Breast epithelium (tissue), 4 donors: Measurements from ENCODE around the gene TSPAN11. TPM values are rescaled to one million over a fixed set of nuclear protein-coding genes. Genes with fewer than 3 reads are reported as not detected.
"Not testable (repeated sequence)": the region's sequence is repeated elsewhere in the genome, so short reads cannot be mapped to it uniquely, and the experiment has no call there.

Experiments used
- DNase-seq, 2 donors: peaks; one replicate each; pipeline ENCODE4 v3.0.0-alpha.2; 2019; ENCODE audit warnings: low spot score in 2 of 2
- H3K27ac ChIP-seq, 2 donors: fragments of 200-600 bp; sonication (generic) in 1 of 2; one replicate each; pipeline ENCODE4 v1.5.1; 2016 to 2019; ENCODE audit warnings: mild to moderate bottlenecking in 1 of 2
- H3K27me3 ChIP-seq, 2 donors: fragments of 200-600 bp; sonication (generic) in 1 of 2; one replicate each; pipeline versions ENCODE4 v1.5.1 to v1.6.0; 2017 to 2019; ENCODE audit warnings: control low read depth in 1 of 2, mild to moderate bottlenecking in 1 of 2
- H3K36me3 ChIP-seq: fragments of 200-600 bp; one replicate; pipeline ENCODE4 v1.5.1; 2019
- H3K4me1 ChIP-seq, 2 donors: fragments of 200-600 bp; sonication (generic); one replicate each; pipeline ENCODE4 v1.5.1; 2016 to 2019; ENCODE audit warnings: control low read depth in 1 of 2
- H3K4me3 ChIP-seq, 3 donors: fragments of 200-600 bp; sonication (generic); 1 replicate in 2 of 3; 2 replicates in 1 of 3; pipeline ENCODE4 v1.5.1; 2016 to 2019; ENCODE audit warnings: mild to moderate bottlenecking in 3 of 3, moderate library complexity in 2 of 3
- H3K9me3 ChIP-seq, 2 donors: fragments of 200-600 bp; sonication (generic) in 1 of 2; one replicate each; pipeline ENCODE4 v1.5.1; 2016 to 2019; ENCODE audit warnings: control low read depth in 1 of 2
- POLR2A ChIP-seq: fragments of 450-650 bp; IDR thresholded peaks from one replicate; pipeline ENCODE4 v1.6.1; 2016; ENCODE audit warnings: antibody characterized with exemption, mild to moderate bottlenecking, moderate library complexity
- POLR2AphosphoS5 ChIP-seq, 3 donors: sonication (generic); formaldehyde crosslinking; IDR thresholded peaks; one replicate each; pipeline ENCODE4 v1.6.1; 2017; ENCODE audit warnings: antibody characterized with exemption in 3 of 3
- intact Hi-C: fragments of 100-400 bp; cut with DNase I; formaldehyde crosslinking; loops from one replicate; pipeline ENCODE4 v1.15.1; 2023; ENCODE audit warnings: low total_unique reads
- total RNA-seq, 3 donors: library from RNA; depleted of rRNA; stranded (reverse); fragments of >200 nt; gene quantifications; one replicate each; pipeline ENCODE4 v1.1.0, GENCODE V29; 2016
- TF ChIP-seq, protein P1 (sequence below), 3 donors: fragments of 450-650 bp; IDR thresholded peaks; one replicate each; pipeline ENCODE4 v1.5.1; 2016 to 2017; ENCODE audit warnings: antibody characterized with exemption in 3 of 3, mild to moderate bottlenecking in 3 of 3, moderate library complexity in 3 of 3

Gene TSPAN11
- total RNA-seq, 3 donors from 2014 or later: 0.48 to 1.3 (median 0.73) TPM

DNA sequence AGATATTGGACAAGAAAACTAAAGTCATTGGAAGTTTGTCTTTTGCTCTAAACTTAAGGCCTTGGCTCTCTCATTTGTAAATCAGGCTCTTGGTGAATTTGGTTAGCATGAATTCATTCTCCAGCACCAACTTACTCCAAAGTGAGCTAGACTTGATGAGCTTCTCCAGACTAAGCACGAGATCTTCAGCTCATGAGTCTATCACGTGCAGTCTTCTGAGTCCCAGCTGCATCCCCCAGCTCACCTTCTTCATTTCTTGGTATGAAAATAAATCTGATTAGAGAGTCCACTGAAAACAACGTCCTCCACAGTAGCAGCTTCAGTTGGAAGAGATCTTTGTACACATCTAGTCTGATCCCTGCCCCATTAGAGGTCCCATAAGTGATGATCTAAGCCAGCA lies 94.6 kb downstream of the TSPAN11 start:
- Histone ChIP-seq H3K9me3 (no peaks in the 10 kb centered on the region), H3K36me3 (no peaks in the 10 kb centered on the region), H3K4me3 (no peak overlapping the region), H3K27me3 (no peaks in the 10 kb centered on the region), H3K27ac (no peak overlapping the region), H3K4me1 (no peaks in the 10 kb centered on the region)
- DNase-seq: no peak
- TF ChIP-seq, protein P1, sequence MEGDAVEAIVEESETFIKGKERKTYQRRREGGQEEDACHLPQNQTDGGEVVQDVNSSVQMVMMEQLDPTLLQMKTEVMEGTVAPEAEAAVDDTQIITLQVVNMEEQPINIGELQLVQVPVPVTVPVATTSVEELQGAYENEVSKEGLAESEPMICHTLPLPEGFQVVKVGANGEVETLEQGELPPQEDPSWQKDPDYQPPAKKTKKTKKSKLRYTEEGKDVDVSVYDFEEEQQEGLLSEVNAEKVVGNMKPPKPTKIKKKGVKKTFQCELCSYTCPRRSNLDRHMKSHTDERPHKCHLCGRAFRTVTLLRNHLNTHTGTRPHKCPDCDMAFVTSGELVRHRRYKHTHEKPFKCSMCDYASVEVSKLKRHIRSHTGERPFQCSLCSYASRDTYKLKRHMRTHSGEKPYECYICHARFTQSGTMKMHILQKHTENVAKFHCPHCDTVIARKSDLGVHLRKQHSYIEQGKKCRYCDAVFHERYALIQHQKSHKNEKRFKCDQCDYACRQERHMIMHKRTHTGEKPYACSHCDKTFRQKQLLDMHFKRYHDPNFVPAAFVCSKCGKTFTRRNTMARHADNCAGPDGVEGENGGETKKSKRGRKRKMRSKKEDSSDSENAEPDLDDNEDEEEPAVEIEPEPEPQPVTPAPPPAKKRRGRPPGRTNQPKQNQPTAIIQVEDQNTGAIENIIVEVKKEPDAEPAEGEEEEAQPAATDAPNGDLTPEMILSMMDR (IDR thresholded peaks at IDR 0.05): no peak
- TF ChIP-seq POLR2A (no peak), POLR2AphosphoS5 (IDR thresholded peaks at IDR 0.05) (no peak)
- intact Hi-C loops: no loop called here

GRCh38 chr12:31021809-31022494 lies 95.4 kb downstream of the TSPAN11 start:
- Histone ChIP-seq H3K9me3 (no peaks in the 10 kb centered on the region), H3K36me3 (no peaks in the 10 kb centered on the region), H3K27ac (no peak overlapping the region), H3K27me3 (no peaks in the 10 kb centered on the region), H3K4me1 (no peaks in the 10 kb centered on the region), H3K4me3 (no peak overlapping the region)
- TF ChIP-seq POLR2AphosphoS5 (IDR thresholded peaks at IDR 0.05): no peak
- TF ChIP-seq, protein P1 (IDR thresholded peaks at IDR 0.05): no peak
- no peak for TF ChIP-seq POLR2A
- DNase-seq: no peak
- intact Hi-C loops: no loop called here

DNA sequence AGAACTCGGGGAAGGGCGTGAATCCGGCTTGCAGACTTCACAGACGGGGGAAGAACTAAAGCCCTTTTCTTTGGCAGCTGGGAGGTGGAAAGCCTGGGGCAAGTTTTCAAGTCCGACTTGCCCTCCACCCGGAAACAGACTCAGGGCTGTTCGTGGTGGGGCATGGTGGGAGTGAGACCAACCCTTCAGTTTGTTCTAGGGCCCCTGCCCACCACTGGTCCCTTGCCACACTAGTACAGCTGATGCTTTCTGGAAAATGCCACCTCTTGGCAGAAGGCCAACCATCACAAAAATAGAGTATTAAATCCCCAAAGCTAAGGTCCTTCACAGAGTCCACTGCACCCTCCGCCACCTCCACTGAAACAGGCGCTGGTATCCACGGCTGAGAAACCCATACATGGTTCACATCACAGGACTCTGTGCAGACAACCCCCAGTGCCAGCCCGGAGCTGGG lies 96.8 kb downstream of the TSPAN11 start:
- TF ChIP-seq POLR2A: no peak
- TF ChIP-seq, protein P1 (IDR thresholded peaks at IDR 0.05): no peak
- no peak for TF ChIP-seq POLR2AphosphoS5 (IDR thresholded peaks at IDR 0.05)
- intact Hi-C loops: no loop called here
- no peaks in the 10 kb centered on the region for H3K4me1 ChIP-seq
- DNase-seq: no peak
- H3K27me3 ChIP-seq: no peaks in the 10 kb centered on the region
- H3K27ac ChIP-seq: no peak overlapping the region
- no peaks in the 10 kb centered on the region for H3K9me3 ChIP-seq
- no peaks in the 10 kb centered on the region for H3K36me3 ChIP-seq
- H3K4me3 ChIP-seq: no peak overlapping the region

- no peaks in the 10 kb centered on the region for H3K4me1 ChIP-seq
- H3K4me3 ChIP-seq: no peak overlapping the region
- no peak overlapping the region for H3K27ac ChIP-seq
- no peaks in the 10 kb centered on the region for H3K36me3 ChIP-seq
- H3K9me3 ChIP-seq: no peaks in the 10 kb centered on the region
- intact Hi-C loops: no loop called here
- no peaks in the 10 kb centered on the region for H3K27me3 ChIP-seq
- TF ChIP-seq POLR2AphosphoS5 (IDR thresholded peaks at IDR 0.05) (no peak), POLR2A (no peak)
- TF ChIP-seq, protein P1 (IDR thresholded peaks at IDR 0.05): no peak
- DNase-seq: no peak
These were observed 99.7 kb downstream of the TSPAN11 start for GRCh38 chr12:31026202-31026601.

GRCh38 chr12:31027006-31027405 lies 100.5 kb downstream of the TSPAN11 start:
- H3K9me3 ChIP-seq, DNase-seq, H3K4me3 ChIP-seq, H3K36me3 ChIP-seq, intact Hi-C loops, H3K27me3 ChIP-seq, H3K4me1 ChIP-seq, H3K27ac ChIP-seq: not testable (repeated sequence)

DNA sequence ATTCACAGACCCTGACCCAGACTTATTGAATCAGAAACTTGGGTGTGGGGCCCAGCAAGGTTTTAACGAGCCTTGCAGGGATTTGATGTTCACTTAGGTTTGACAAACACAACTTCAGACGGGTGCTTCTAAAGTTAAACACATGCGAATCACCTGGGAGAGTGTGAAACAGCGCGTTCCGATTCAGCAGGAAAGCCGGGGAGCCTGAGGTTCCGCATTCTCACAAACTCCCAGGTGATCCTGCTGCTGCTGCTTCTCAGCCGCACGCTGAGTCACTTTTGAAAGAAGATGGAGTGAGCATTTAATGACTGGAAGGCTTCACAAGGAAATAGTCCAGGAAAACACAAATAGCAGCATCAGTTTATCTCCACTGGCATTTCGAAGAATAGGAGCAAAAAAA lies 102.9 kb downstream of the TSPAN11 start:
- no peaks in the 10 kb centered on the region for H3K4me1 ChIP-seq
- DNase-seq: no peak
- no peak overlapping the region for H3K27ac ChIP-seq
- no peak for TF ChIP-seq POLR2A
- TF ChIP-seq, protein P1 (IDR thresholded peaks at IDR 0.05): no peak
- no peak for TF ChIP-seq POLR2AphosphoS5 (IDR thresholded peaks at IDR 0.05)
- H3K9me3 ChIP-seq: no peaks in the 10 kb centered on the region
- H3K36me3 ChIP-seq: no peaks in the 10 kb centered on the region
- H3K4me3 ChIP-seq: no peak overlapping the region
- H3K27me3 ChIP-seq: no peaks in the 10 kb centered on the region
- intact Hi-C loops: no loop called here
